ENCODE measurements around the gene TERT. TPM values are rescaled to one million over a fixed set of nuclear protein-coding genes. Genes with fewer than 3 reads are reported as not detected.

TERT gene
- polyA plus RNA-seq, 1 donor from 2014 or later = not detected

DNA sequence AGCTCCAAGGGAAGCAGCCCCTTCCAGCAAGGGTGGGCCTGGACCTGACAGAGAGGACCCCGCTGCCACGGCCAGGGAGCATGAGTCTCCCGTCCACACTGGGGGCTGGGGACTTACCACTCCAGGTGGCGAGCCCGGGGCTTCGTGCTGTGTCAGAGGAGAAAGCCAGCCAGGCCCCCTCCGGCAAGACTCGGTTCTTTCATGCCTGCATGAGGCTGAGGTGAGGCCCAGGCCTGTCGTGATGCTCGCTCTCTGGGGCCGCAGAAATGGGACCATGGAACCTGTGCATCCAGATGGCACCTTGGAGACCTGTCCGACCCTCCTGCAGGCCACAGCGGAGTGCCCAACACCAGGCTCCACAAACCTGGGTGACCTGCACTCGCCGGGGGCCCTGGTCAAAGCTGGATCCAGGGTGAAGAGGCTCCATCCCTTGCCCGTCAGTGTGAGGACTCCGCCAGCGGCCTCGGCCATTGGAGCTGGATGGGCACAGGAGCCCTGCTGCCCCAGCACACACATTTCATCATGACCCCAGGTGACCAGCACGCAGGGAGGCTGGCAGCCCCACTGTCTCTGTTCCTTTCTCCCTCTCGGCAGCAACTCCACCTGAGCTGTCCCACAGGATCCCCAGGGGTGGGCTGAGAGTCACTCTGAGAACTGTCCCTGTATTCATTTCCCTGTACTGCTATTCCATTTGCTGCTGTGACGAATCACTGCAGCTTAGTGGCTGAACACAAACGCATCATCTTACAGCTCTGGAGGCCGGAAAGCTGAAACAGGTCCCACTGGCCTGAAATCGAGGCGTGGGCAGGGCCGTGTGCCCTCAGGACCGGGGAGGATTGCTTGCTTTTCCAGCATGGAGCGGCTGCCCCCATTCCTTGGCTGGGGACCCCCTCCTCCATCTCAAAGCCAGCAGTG, 45.2 kb downstream of the TERT start:
- peaks cover 5% of the 10 kb centered on the region for H3K27me3 ChIP-seq (ENCODE audit: insufficient read depth, low read depth, low read length)

DNA sequence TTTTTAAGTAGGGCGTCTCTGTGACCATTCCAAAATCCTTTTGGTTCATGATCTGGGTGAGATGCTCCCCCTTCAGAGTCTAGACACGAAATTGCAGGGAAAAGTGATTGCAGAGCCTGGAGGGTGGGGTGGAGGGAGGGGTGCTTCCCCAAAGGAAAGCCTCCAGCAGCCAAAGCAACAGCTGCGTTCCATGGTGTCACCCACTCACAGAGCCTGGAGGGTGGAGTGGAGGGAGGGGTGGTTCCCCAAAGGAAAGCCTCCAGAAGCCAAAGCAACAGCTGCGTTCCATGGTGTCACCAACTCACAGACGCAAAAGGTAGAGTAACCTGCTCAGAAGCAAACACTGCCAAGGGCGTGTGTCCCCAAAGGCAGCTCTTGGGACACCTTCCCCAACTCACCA, 47.1 kb downstream of the TERT start:
- TF ChIP-seq, protein P1, sequence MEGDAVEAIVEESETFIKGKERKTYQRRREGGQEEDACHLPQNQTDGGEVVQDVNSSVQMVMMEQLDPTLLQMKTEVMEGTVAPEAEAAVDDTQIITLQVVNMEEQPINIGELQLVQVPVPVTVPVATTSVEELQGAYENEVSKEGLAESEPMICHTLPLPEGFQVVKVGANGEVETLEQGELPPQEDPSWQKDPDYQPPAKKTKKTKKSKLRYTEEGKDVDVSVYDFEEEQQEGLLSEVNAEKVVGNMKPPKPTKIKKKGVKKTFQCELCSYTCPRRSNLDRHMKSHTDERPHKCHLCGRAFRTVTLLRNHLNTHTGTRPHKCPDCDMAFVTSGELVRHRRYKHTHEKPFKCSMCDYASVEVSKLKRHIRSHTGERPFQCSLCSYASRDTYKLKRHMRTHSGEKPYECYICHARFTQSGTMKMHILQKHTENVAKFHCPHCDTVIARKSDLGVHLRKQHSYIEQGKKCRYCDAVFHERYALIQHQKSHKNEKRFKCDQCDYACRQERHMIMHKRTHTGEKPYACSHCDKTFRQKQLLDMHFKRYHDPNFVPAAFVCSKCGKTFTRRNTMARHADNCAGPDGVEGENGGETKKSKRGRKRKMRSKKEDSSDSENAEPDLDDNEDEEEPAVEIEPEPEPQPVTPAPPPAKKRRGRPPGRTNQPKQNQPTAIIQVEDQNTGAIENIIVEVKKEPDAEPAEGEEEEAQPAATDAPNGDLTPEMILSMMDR (IDR thresholded peaks at IDR 0.05; ENCODE audit: poor library complexity, severe bottlenecking) = no peak
- TF ChIP-seq SMC3 (conservative IDR thresholded peaks at IDR 0.05; ENCODE audit: poor library complexity) = no peak
- TF ChIP-seq EZH2 (IDR thresholded peaks at IDR 0.05; ENCODE audit: borderline replicate concordance, insufficient read depth, low read length, poor library complexity, severe bottlenecking) = no peak
- TF ChIP-seq, protein P2, sequence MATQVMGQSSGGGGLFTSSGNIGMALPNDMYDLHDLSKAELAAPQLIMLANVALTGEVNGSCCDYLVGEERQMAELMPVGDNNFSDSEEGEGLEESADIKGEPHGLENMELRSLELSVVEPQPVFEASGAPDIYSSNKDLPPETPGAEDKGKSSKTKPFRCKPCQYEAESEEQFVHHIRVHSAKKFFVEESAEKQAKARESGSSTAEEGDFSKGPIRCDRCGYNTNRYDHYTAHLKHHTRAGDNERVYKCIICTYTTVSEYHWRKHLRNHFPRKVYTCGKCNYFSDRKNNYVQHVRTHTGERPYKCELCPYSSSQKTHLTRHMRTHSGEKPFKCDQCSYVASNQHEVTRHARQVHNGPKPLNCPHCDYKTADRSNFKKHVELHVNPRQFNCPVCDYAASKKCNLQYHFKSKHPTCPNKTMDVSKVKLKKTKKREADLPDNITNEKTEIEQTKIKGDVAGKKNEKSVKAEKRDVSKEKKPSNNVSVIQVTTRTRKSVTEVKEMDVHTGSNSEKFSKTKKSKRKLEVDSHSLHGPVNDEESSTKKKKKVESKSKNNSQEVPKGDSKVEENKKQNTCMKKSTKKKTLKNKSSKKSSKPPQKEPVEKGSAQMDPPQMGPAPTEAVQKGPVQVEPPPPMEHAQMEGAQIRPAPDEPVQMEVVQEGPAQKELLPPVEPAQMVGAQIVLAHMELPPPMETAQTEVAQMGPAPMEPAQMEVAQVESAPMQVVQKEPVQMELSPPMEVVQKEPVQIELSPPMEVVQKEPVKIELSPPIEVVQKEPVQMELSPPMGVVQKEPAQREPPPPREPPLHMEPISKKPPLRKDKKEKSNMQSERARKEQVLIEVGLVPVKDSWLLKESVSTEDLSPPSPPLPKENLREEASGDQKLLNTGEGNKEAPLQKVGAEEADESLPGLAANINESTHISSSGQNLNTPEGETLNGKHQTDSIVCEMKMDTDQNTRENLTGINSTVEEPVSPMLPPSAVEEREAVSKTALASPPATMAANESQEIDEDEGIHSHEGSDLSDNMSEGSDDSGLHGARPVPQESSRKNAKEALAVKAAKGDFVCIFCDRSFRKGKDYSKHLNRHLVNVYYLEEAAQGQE (IDR thresholded peaks at IDR 0.05; ENCODE audit: borderline replicate concordance) = no peak
- TF ChIP-seq RAD21 (conservative IDR thresholded peaks at IDR 0.05) = no peak
- no peak for TF ChIP-seq MXI1 (conservative IDR thresholded peaks at IDR 0.05; ENCODE audit: poor library complexity, severe bottlenecking)
- no peak for TF ChIP-seq TAF1 (IDR thresholded peaks at IDR 0.05; ENCODE audit: low read depth)
- TF ChIP-seq EP300 (conservative IDR thresholded peaks at IDR 0.05; ENCODE audit: poor library complexity, severe bottlenecking) = no peak
- no peak for TF ChIP-seq POLR2AphosphoS5 (IDR thresholded peaks at IDR 0.05)
- Histone ChIP-seq H3F3A (ENCODE audit: insufficient read depth, low read length, poor library complexity, severe bottlenecking) (no peaks in the 10 kb centered on the region), H3K27me3 (ENCODE audit: insufficient read depth, low read depth, low read length) (peaks cover 5% of the 10 kb centered on the region), H3K4me2 (ENCODE audit: low read length) (no peak overlapping the region), H3K4me3 (ENCODE audit: low read length) (no peak overlapping the region), H3K9ac (ENCODE audit: low read length) (no peak overlapping the region), H2AFZ (ENCODE audit: low read depth, low read length) (no peak overlapping the region), H3K79me2 (replicated peaks; ENCODE audit: insufficient read depth, low read length) (no peaks in the 10 kb centered on the region), H3K27ac (ENCODE audit: low read length) (no peak overlapping the region), H4K20me1 (ENCODE audit: insufficient read depth) (no peaks in the 10 kb centered on the region), H3K9me3 (ENCODE audit: low read length) (no peaks in the 10 kb centered on the region), H3K36me3 (ENCODE audit: insufficient read depth, low read length) (no peaks in the 10 kb centered on the region), H3K9me2 (ENCODE audit: insufficient read depth, low read length) (no peaks in the 10 kb centered on the region)

More for the DNA sequence above, 45.2 kb downstream of the TERT start:
- H3K9ac ChIP-seq (ENCODE audit: low read length) = no peak overlapping the region
- TF ChIP-seq SMC3 (conservative IDR thresholded peaks at IDR 0.05; ENCODE audit: poor library complexity) (no peak), POLR2AphosphoS5 (IDR thresholded peaks at IDR 0.05) (no peak), TAF1 (IDR thresholded peaks at IDR 0.05; ENCODE audit: low read depth) (no peak), EZH2 (IDR thresholded peaks at IDR 0.05; ENCODE audit: borderline replicate concordance, insufficient read depth, low read length, poor library complexity, severe bottlenecking) (no peak), EP300 (conservative IDR thresholded peaks at IDR 0.05; ENCODE audit: poor library complexity, severe bottlenecking) (no peak), RAD21 (conservative IDR thresholded peaks at IDR 0.05) (no peak), MXI1 (conservative IDR thresholded peaks at IDR 0.05; ENCODE audit: poor library complexity, severe bottlenecking) (no peak)
- TF ChIP-seq, protein P1 (IDR thresholded peaks at IDR 0.05; ENCODE audit: poor library complexity, severe bottlenecking) = no peak
- TF ChIP-seq, protein P2 (IDR thresholded peaks at IDR 0.05; ENCODE audit: borderline replicate concordance) = no peak
- no peaks in the 10 kb centered on the region for H3K79me2 ChIP-seq (replicated peaks; ENCODE audit: insufficient read depth, low read length)
- no peaks in the 10 kb centered on the region for H3K9me2 ChIP-seq (ENCODE audit: insufficient read depth, low read length)
- H3K9me3 ChIP-seq (ENCODE audit: low read length) = no peaks in the 10 kb centered on the region
- H3K36me3 ChIP-seq (ENCODE audit: insufficient read depth, low read length) = no peaks in the 10 kb centered on the region
- no peaks in the 10 kb centered on the region for H3F3A ChIP-seq (ENCODE audit: insufficient read depth, low read length, poor library complexity, severe bottlenecking)
- H3K4me3 ChIP-seq (ENCODE audit: low read length) = no peak overlapping the region
- no peaks in the 10 kb centered on the region for H4K20me1 ChIP-seq (ENCODE audit: insufficient read depth)
- H3K27ac ChIP-seq (ENCODE audit: low read length) = no peak overlapping the region
- H2AFZ ChIP-seq (ENCODE audit: low read depth, low read length) = no peak overlapping the region
- no peak overlapping the region for H3K4me2 ChIP-seq (ENCODE audit: low read length)

All from neural cell (in vitro differentiated cells).